Hepatocyte (in vitro differentiated cells): ENCODE data around the gene SPATA24. TPM values are rescaled to one million over a fixed set of nuclear protein-coding genes. Genes with fewer than 3 reads are reported as not detected.

Experiments
- DNase-seq: peaks from one replicate; pipeline ENCODE4 v3.0.0-alpha.2; 2016; ENCODE audit warnings: low spot score
- H2AFZ ChIP-seq: fragments of 200-600 bp; sonication (generic); 2 replicates; pipeline ENCODE4 v1.6.0; 2016; ENCODE audit warnings: antibody characterized with exemption, mild to moderate bottlenecking
- H3K27ac ChIP-seq: fragments of 200-600 bp; sonication (generic); 2 replicates; pipeline ENCODE4 v1.5.1; 2016; ENCODE audit warnings: mild to moderate bottlenecking
- H3K27me3 ChIP-seq: fragments of 200-600 bp; sonication (generic); 2 replicates; pipeline ENCODE4 v1.6.1; 2016
- H3K36me3 ChIP-seq: fragments of 200-600 bp; sonication (generic); replicated peaks from 2 replicates; pipeline ENCODE4 v1.5.1; 2016; ENCODE audit warnings: low read depth; ENCODE audit not compliant: insufficient read depth
- H3K4me1 ChIP-seq: fragments of 200-600 bp; sonication (generic); 2 replicates; pipeline ENCODE4 v1.5.1; 2016; ENCODE audit warnings: mild to moderate bottlenecking, moderate library complexity; ENCODE audit not compliant: insufficient read depth
- H3K4me2 ChIP-seq: fragments of 200-600 bp; sonication (generic); 2 replicates; pipeline ENCODE4 v1.6.0; 2016
- H3K4me3 ChIP-seq: fragments of 200-600 bp; sonication (generic); 2 replicates; pipeline ENCODE4 v1.5.1; 2016; ENCODE audit warnings: mild to moderate bottlenecking
- H3K79me2 ChIP-seq: fragments of 200-600 bp; sonication (generic); 2 replicates; pipeline ENCODE4 v1.6.0; 2017; ENCODE audit warnings: mild to moderate bottlenecking
- H3K9me2 ChIP-seq: fragments of 200-600 bp; sonication (generic); replicated peaks from 2 replicates; pipeline ENCODE4 v1.6.0; 2017; ENCODE audit warnings: mild to moderate bottlenecking; ENCODE audit not compliant: insufficient read depth
- H3K9me3 ChIP-seq: fragments of 200-600 bp; sonication (generic); 2 replicates; pipeline ENCODE4 v1.5.1; 2016; ENCODE audit warnings: low read depth, mild to moderate bottlenecking
- H4K20me1 ChIP-seq: fragments of 200-600 bp; sonication (generic); 2 replicates; pipeline ENCODE4 v1.6.0; 2016; ENCODE audit warnings: mild to moderate bottlenecking; ENCODE audit not compliant: insufficient read depth, poor library complexity, severe bottlenecking
- CTCF ChIP-seq: fragments of 200-600 bp; sonication (generic); IDR thresholded peaks from 2 replicates; pipeline ENCODE4 v1.5.1; 2016; ENCODE audit warnings: antibody characterized with exemption, mild to moderate bottlenecking; ENCODE audit not compliant: poor library complexity
- EZH2 ChIP-seq: fragments of 200-600 bp; sonication (generic); IDR thresholded peaks from 2 replicates; pipeline ENCODE4 v1.6.1; 2016; ENCODE audit warnings: antibody characterized with exemption, mild to moderate bottlenecking, borderline replicate concordance
- EZH2phosphoT487 ChIP-seq: fragments of 200-600 bp; sonication (generic); IDR thresholded peaks from one replicate; pipeline ENCODE4 v1.6.1; 2018; ENCODE audit warnings: antibody characterized with exemption, mild to moderate bottlenecking, low read depth, moderate library complexity; ENCODE audit not compliant: unreplicated experiment, severe bottlenecking
- WGBS: methylation state at CpG from one replicate; pipeline ENCODE4 v1.1.6; 2016; ENCODE audit warnings: low lambda C conversion rate; ENCODE audit errors: missing lambda C conversion rate; 5-methylcytosine and 5-hydroxymethylcytosine counted together
- polyA plus RNA-seq: library from polyadenylated mRNA; unstranded; fragments of >200 nt; fragmentation: Nextera tagmentation; extraction: Ambion mirVana; gene quantifications from 2 replicates; pipeline ENCODE4 v1.2.1, GENCODE V29; 2016
- total RNA-seq: library from RNA; depleted of rRNA; stranded (reverse); fragments of >200 nt; gene quantifications from 2 replicates; pipeline ENCODE4 v1.2.3, GENCODE V29; 2014

SPATA24 gene
- total and polyA plus RNA-seq, 2 experiments from 2014 or later = 6.3 to 9.8 TPM

DNA sequence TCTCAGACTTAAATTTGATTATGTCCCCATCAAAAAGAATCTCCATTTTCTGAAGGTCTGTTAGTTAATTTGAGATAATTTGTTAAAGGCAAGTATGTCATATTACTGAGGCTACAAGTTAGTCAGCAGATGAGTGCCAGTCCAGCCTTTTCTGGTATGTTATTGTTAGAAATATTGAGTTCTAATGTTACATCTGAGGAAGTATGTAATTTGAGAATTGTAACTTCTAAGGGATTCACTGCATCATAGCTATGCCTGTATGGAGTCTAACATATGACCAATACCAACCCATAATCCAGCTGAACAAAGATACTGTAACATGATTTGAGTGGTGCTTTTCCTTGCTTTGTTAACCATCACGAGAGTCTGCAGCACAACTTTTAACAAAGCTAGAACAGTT is 34.7 kb downstream of the SPATA24 start:
- Histone ChIP-seq H3K79me2 (peaks cover 5% of the 10 kb centered on the region), H4K20me1 (peaks cover 8% of the 10 kb centered on the region), H3K4me1 (no peaks in the 10 kb centered on the region), H3K4me2 (no peak overlapping the region), H3K27ac (no peak overlapping the region), H2AFZ (no peak overlapping the region), H3K9me3 (no peaks in the 10 kb centered on the region), H3K36me3 (no peaks in the 10 kb centered on the region), H3K27me3 (no peaks in the 10 kb centered on the region), H3K4me3 (no peak overlapping the region), H3K9me2 (no peaks in the 10 kb centered on the region)
- 94% methylated on average over 1 of the region's 1 CpG for WGBS
- no peak for DNase-seq
- TF ChIP-seq CTCF (no peak), EZH2phosphoT487 (no peak), EZH2 (no peak)

GRCh38 chr5:139368613-139369012 is 35.3 kb downstream of the SPATA24 start:
- DNase-seq = no peak
- no peaks in the 10 kb centered on the region for H3K27me3 ChIP-seq
- no peaks in the 10 kb centered on the region for H3K4me1 ChIP-seq
- no peak overlapping the region for H3K4me2 ChIP-seq
- H4K20me1 ChIP-seq = peaks cover 9% of the 10 kb centered on the region
- no peak overlapping the region for H3K27ac ChIP-seq
- no peaks in the 10 kb centered on the region for H3K9me2 ChIP-seq
- TF ChIP-seq EZH2 = no peak
- TF ChIP-seq CTCF = peak; percentile 19
- no peak for TF ChIP-seq EZH2phosphoT487
- no peak overlapping the region for H3K4me3 ChIP-seq
- H3K79me2 ChIP-seq = peaks cover 7% of the 10 kb centered on the region
- 84% methylated on average over 2 of the region's 2 CpGs for WGBS
- H3K9me3 ChIP-seq = no peaks in the 10 kb centered on the region
- H3K36me3 ChIP-seq = no peaks in the 10 kb centered on the region
- no peak overlapping the region for H2AFZ ChIP-seq

- Histone ChIP-seq H3K9me2 (no peaks in the 10 kb centered on the region), H3K9me3 (no peaks in the 10 kb centered on the region), H3K79me2 (peaks cover 47% of the 10 kb centered on the region), H3K36me3 (no peaks in the 10 kb centered on the region), H2AFZ (no peak overlapping the region), H3K4me1 (no peaks in the 10 kb centered on the region), H3K4me3 (no peak overlapping the region), H3K4me2 (no peak overlapping the region), H3K27me3 (no peaks in the 10 kb centered on the region), H3K27ac (no peak overlapping the region), H4K20me1 (peaks cover 49% of the 10 kb centered on the region)
- 80% methylated on average over 2 of the region's 2 CpGs for WGBS
- no peak for DNase-seq
- no peak for TF ChIP-seq EZH2
- TF ChIP-seq EZH2phosphoT487 = no peak
- TF ChIP-seq CTCF = no peak
Observed at GRCh38 chr5:139364466-139364865, 39.4 kb downstream of the SPATA24 start.

- Histone ChIP-seq H3K79me2 (peaks cover 53% of the 10 kb centered on the region), H3K9me3 (no peaks in the 10 kb centered on the region), H3K27me3 (no peaks in the 10 kb centered on the region), H3K9me2 (no peaks in the 10 kb centered on the region), H3K27ac (no peak overlapping the region), H3K4me2 (no peak overlapping the region), H2AFZ (no peak overlapping the region), H3K36me3 (no peaks in the 10 kb centered on the region), H4K20me1 (peaks cover 54% of the 10 kb centered on the region), H3K4me1 (no peaks in the 10 kb centered on the region), H3K4me3 (no peak overlapping the region)
- no peak for DNase-seq
- TF ChIP-seq EZH2 (no peak), EZH2phosphoT487 (no peak), CTCF (no peak)
- 77% methylated on average over 2 of the region's 2 CpGs for WGBS
Observed at GRCh38 chr5:139363937-139364336, 40.0 kb downstream of the SPATA24 start.
